ENCODE measurements around the gene PARD3. TPM values are rescaled to one million over a fixed set of nuclear protein-coding genes. Genes with fewer than 3 reads are reported as not detected.

Gene PARD3
- polyA plus RNA-seq, 2 of the 4 experiments (the other 2 are of a cell fraction): 110 to 200 TPM

GRCh38 chr10:34294137-34294536, 521.0 kb downstream of the PARD3 start:
- ATAC-seq: no peak
- ChIA-PET POLR2A (no interaction called here), CTCF (interaction anchor here (0.6 to 0.7 kb wide), 2 partner anchors 8 to 279 kb away, joined by 3 to 4 read pairs; no protein-coding TSS in a partner anchor)
- FAIRE-seq: no peak
- WGBS (ENCODE audit: missing lambda C conversion rate): 91% methylated on average over 5 of the region's 5 CpGs
- TF ChIP-seq NR3C1 (IDR thresholded peaks at IDR 0.05) (no peak), GATA3 (IDR thresholded peaks at IDR 0.05; ENCODE audit: borderline replicate concordance) (no peak), POLR2A (IDR thresholded peaks at IDR 0.05; ENCODE audit: low read length) (no peak), CHD2 (IDR thresholded peaks at IDR 0.05; ENCODE audit: low read length, partially characterized antibody) (no peak), ZFP36 (IDR thresholded peaks at IDR 0.05; ENCODE audit: borderline replicate concordance, partially characterized antibody) (no peak), CTCF (IDR thresholded peaks at IDR 0.05) (no peak), JUN (IDR thresholded peaks at IDR 0.05) (no peak), ZC3H11A (IDR thresholded peaks at IDR 0.05) (no peak), RFX5 (IDR thresholded peaks at IDR 0.05) (no peak), JUNB (IDR thresholded peaks at IDR 0.05) (no peak), MAZ (IDR thresholded peaks at IDR 0.05; ENCODE audit: borderline replicate concordance, low read depth, low read length) (no peak), PBX3 (IDR thresholded peaks at IDR 0.05) (no peak), MYC (IDR thresholded peaks at IDR 0.05; ENCODE audit: borderline replicate concordance, low read length) (no peak)
- no peak overlapping the region for H3K27ac ChIP-seq
- H3K4me1 ChIP-seq: peaks cover 40% of the 10 kb centered on the region
- no peak overlapping the region for H3K4me2 ChIP-seq
- no peak overlapping the region for H3K4me3 ChIP-seq
- DNase-seq (ENCODE audit: low read depth in 1 of 2, low spot score in 1 of 2): no peak
- no peaks in the 10 kb centered on the region for H3K9me3 ChIP-seq

- FAIRE-seq (no peak), DNase-seq (ENCODE audit: low read depth in 1 of 2, low spot score in 1 of 2) (no peak), ATAC-seq (no peak)
- 85% methylated on average over 2 of the region's 2 CpGs for WGBS (ENCODE audit: missing lambda C conversion rate)
- Histone ChIP-seq H3K27ac (no peak overlapping the region), H3K4me1 (peaks cover 40% of the 10 kb centered on the region), H3K4me2 (no peak overlapping the region), H3K9me3 (no peaks in the 10 kb centered on the region), H3K4me3 (no peak overlapping the region)
- TF ChIP-seq CEBPB (IDR thresholded peaks at IDR 0.05) (no peak), KDM1A (IDR thresholded peaks at IDR 0.05; ENCODE audit: low read depth) (no peak), PBX3 (IDR thresholded peaks at IDR 0.05) (no peak), HOXB5 (CRISPR knock-in tag; IDR thresholded peaks at IDR 0.05) (no peak), GATA3 (IDR thresholded peaks at IDR 0.05; ENCODE audit: borderline replicate concordance) (no peak), TFCP2L1 (CRISPR knock-in tag; IDR thresholded peaks at IDR 0.05) (no peak), HOXA7 (CRISPR knock-in tag; IDR thresholded peaks at IDR 0.05) (no peak), EP300 (IDR thresholded peaks at IDR 0.05) (no peak), E2F6 (IDR thresholded peaks at IDR 0.05; ENCODE audit: borderline replicate concordance, low read depth) (no peak)
- CTCF ChIA-PET: no interaction called here
- POLR2A ChIA-PET: no interaction called here
Measured at GRCh38 chr10:34292675-34293074, 522.4 kb downstream of the PARD3 start.

GRCh38 chr10:34292194-34292565, 522.9 kb downstream of the PARD3 start:
- POLR2A ChIA-PET: no interaction called here

More at GRCh38 chr10:34292194-34292565, 522.9 kb downstream of the PARD3 start:
- no peak for TF ChIP-seq BHLHE40 (IDR thresholded peaks at IDR 0.05; ENCODE audit: low read depth, low read length)
- TF ChIP-seq NR3C1 (IDR thresholded peaks at IDR 0.05): no peak
- TF ChIP-seq HES2 (IDR thresholded peaks at IDR 0.05): no peak
- no peak for TF ChIP-seq CEBPB (IDR thresholded peaks at IDR 0.05)
- no peak for TF ChIP-seq KDM5A (IDR thresholded peaks at IDR 0.05)
- no peak for TF ChIP-seq MYC (IDR thresholded peaks at IDR 0.05; ENCODE audit: borderline replicate concordance, low read length)
- TF ChIP-seq SMC3 (IDR thresholded peaks at IDR 0.05): no peak
- no peak for TF ChIP-seq RCOR1 (IDR thresholded peaks at IDR 0.05; ENCODE audit: low read depth, low read length)
- TF ChIP-seq KDM1A (IDR thresholded peaks at IDR 0.05; ENCODE audit: low read depth): no peak
- no peak for TF ChIP-seq FOSL2 (IDR thresholded peaks at IDR 0.05)
- no peak for TF ChIP-seq FOSL2 (CRISPR knock-in tag; IDR thresholded peaks at IDR 0.05)
- TF ChIP-seq RAD21 (conservative IDR thresholded peaks at IDR 0.05 in 1 of 2, IDR thresholded peaks at IDR 0.05 in 1 of 2): no peak
- TF ChIP-seq FOSB (CRISPR knock-in tag; IDR thresholded peaks at IDR 0.05): no peak
- TF ChIP-seq TFCP2L1 (CRISPR knock-in tag; IDR thresholded peaks at IDR 0.05): no peak
- Histone ChIP-seq H3K9me3 (no peaks in the 10 kb centered on the region), H3K4me1 (peaks cover 39% of the 10 kb centered on the region), H3K27ac (no peak overlapping the region; a peak in 2 of 6 replicates), H3K4me3 (no peak overlapping the region), H3K4me2 (no peak overlapping the region)
- ATAC-seq: no peak
- WGBS (ENCODE audit: missing lambda C conversion rate): 91% methylated on average over 4 of the region's 4 CpGs
- CTCF ChIA-PET: no interaction called here
- no peak for FAIRE-seq
- no peak for DNase-seq (ENCODE audit: low read depth in 1 of 2, low spot score in 1 of 2)

All from A549 (cell line).